Measurements from ENCODE around the gene KSR2. TPM values are rescaled to one million over a fixed set of nuclear protein-coding genes. Genes with fewer than 3 reads are reported as not detected.
A peak's percentile ranks its signal among the peaks of the same experiment; 100 is the strongest.

Gene KSR2
- total RNA-seq, 1 donor from 2014 or later: 1.4 TPM

- no peak for DNase-seq
These were observed 446.2 kb downstream of the KSR2 start for GRCh38 chr12:117522559-117522958.

DNA sequence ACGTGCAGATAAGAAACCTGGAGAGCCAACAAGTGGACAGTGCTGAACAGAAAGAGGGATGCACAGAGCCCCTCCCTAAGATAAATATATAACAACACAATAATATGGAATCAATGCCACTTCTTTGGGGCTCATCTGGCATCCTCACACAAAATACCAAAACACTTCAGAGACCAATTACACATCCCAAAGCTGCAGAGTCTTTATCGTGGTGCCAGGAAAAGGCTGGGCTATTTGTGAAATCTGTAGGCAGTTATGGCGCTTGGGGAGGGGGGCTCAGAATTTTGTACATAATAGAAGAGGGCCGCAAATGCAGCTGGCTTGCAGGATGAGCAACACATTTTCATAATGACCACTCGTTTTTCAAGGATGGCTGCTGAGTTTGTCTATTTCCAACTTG is 446.9 kb downstream of the KSR2 start:
- intact Hi-C loops (cut with DNase I): no loop called here
- TF ChIP-seq, protein P1, sequence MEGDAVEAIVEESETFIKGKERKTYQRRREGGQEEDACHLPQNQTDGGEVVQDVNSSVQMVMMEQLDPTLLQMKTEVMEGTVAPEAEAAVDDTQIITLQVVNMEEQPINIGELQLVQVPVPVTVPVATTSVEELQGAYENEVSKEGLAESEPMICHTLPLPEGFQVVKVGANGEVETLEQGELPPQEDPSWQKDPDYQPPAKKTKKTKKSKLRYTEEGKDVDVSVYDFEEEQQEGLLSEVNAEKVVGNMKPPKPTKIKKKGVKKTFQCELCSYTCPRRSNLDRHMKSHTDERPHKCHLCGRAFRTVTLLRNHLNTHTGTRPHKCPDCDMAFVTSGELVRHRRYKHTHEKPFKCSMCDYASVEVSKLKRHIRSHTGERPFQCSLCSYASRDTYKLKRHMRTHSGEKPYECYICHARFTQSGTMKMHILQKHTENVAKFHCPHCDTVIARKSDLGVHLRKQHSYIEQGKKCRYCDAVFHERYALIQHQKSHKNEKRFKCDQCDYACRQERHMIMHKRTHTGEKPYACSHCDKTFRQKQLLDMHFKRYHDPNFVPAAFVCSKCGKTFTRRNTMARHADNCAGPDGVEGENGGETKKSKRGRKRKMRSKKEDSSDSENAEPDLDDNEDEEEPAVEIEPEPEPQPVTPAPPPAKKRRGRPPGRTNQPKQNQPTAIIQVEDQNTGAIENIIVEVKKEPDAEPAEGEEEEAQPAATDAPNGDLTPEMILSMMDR (IDR thresholded peaks at IDR 0.05): no peak
- ATAC-seq: no peak

More at GRCh38 chr12:117522559-117522958, 446.2 kb downstream of the KSR2 start:
- Histone ChIP-seq H3K4me1 (peaks cover 4% of the 10 kb centered on the region), H3K27ac (no peak overlapping the region), H3K9me3 (no peaks in the 10 kb centered on the region), H3K4me3 (no peak overlapping the region), H3K27me3 (no peaks in the 10 kb centered on the region), H3K36me3 (no peaks in the 10 kb centered on the region)
- intact Hi-C loops (cut with DNase I): no loop called here
- TF ChIP-seq, protein P1 (IDR thresholded peaks at IDR 0.05): no peak
- ATAC-seq: no peak

GRCh38 chr12:117521346-117521745 is 447.4 kb downstream of the KSR2 start:
- DNase-seq: no peak
- H3K4me1 ChIP-seq: peaks cover 4% of the 10 kb centered on the region
- peak; percentile 43 for ATAC-seq
- H3K36me3 ChIP-seq: no peaks in the 10 kb centered on the region
- H3K4me3 ChIP-seq: no peak overlapping the region
- TF ChIP-seq, protein P1 (IDR thresholded peaks at IDR 0.05): no peak
- no peak overlapping the region for H3K27ac ChIP-seq
- intact Hi-C loops (cut with DNase I): no loop called here
- no peaks in the 10 kb centered on the region for H3K9me3 ChIP-seq
- H3K27me3 ChIP-seq: peaks cover 8% of the 10 kb centered on the region

More for the DNA sequence above, 446.9 kb downstream of the KSR2 start:
- peaks cover 4% of the 10 kb centered on the region for H3K4me1 ChIP-seq
- H3K4me3 ChIP-seq: no peak overlapping the region
- no peak overlapping the region for H3K27ac ChIP-seq
- no peaks in the 10 kb centered on the region for H3K9me3 ChIP-seq
- no peak for DNase-seq
- H3K36me3 ChIP-seq: no peaks in the 10 kb centered on the region
- peaks cover 5% of the 10 kb centered on the region for H3K27me3 ChIP-seq

DNA sequence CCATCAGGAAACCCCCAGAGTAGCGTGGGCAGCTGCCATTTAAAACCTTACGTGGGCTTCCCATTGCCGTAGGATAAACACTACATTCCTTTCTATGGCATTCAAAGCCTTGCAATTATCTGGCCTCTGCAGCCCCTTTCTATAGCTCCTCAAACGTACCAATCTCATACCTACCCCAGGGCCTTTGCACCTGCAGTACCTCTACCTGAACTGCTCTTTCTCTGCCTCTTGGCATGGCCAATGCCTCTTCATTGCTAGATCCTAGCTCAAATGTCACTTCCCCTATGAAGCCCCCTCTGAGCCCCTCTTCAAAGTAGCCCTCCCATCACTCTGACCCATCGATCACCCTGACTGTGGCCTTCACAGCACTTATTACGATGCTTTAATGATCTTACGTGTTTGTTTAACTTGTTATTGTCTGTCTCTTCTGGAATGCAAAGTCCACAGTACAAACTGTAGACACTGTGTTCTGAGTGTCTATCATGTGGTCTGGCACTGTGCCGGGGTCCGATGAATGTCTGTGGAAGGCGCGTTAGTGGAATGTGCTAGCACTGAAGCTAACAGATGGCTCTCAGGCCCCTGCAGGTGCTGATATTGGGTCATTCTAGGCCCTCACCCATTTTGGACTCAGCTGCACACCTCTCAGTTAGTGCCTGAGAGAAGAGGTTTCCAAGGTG is 450.1 kb downstream of the KSR2 start:
- Histone ChIP-seq H3K9me3 (no peaks in the 10 kb centered on the region), H3K4me1 (peaks cover 4% of the 10 kb centered on the region), H3K27ac (no peak overlapping the region), H3K36me3 (no peaks in the 10 kb centered on the region), H3K27me3 (peaks cover 8% of the 10 kb centered on the region), H3K4me3 (no peak overlapping the region)
- TF ChIP-seq, protein P1 (IDR thresholded peaks at IDR 0.05): no peak
- intact Hi-C loops (cut with DNase I): no loop called here
- ATAC-seq (peak; percentile 70), DNase-seq (peak; percentile 78)

GRCh38 chr12:117517219-117517739 is 451.5 kb downstream of the KSR2 start:
- Histone ChIP-seq H3K4me3 (no peak overlapping the region), H3K27me3 (peaks cover 8% of the 10 kb centered on the region), H3K9me3 (no peaks in the 10 kb centered on the region), H3K36me3 (no peaks in the 10 kb centered on the region), H3K4me1 (peaks cover 4% of the 10 kb centered on the region), H3K27ac (no peak overlapping the region)
- TF ChIP-seq, protein P1 (IDR thresholded peaks at IDR 0.05): no peak
- ATAC-seq: no peak
- intact Hi-C loops (cut with DNase I): no loop called here
- no peak for DNase-seq

Measured in upper lobe of right lung (tissue), 1 donor.